Gastroesophageal sphincter (tissue), 4 donors: ENCODE measurements around the gene ERF. TPM values are rescaled to one million over a fixed set of nuclear protein-coding genes. Genes with fewer than 3 reads are reported as not detected.

ENCODE experiments used
- ATAC-seq: fragments of 150-250 bp; one replicate; pipeline ENCODE4 v1.9.1; 2016; ENCODE audit warnings: mild to moderate bottlenecking, moderate library complexity
- H3K27ac ChIP-seq, 4 donors: fragments of 200-600 bp; sonication (generic) in 3 of 4; 1 replicate in 3 of 4; 2 replicates in 1 of 4; pipeline ENCODE4 v1.5.1; 2016 to 2019
- H3K27me3 ChIP-seq: fragments of 200-600 bp; sonication (generic); one replicate; pipeline ENCODE4 v1.5.1; 2019
- H3K36me3 ChIP-seq, 2 donors: fragments of 200-600 bp; sonication (generic); one replicate each; pipeline ENCODE4 v1.5.1; 2019; ENCODE audit warnings: control low read depth in 1 of 2
- H3K4me1 ChIP-seq, 3 donors: fragments of 200-600 bp; sonication (generic); 1 replicate in 2 of 3; 2 replicates in 1 of 3; pipeline ENCODE4 v1.5.1; 2016 to 2019; ENCODE audit warnings: control low read depth in 2 of 3
- H3K4me3 ChIP-seq, 2 donors: fragments of 200-600 bp; sonication (generic); one replicate each; pipeline ENCODE4 v1.5.1; 2019; ENCODE audit warnings: mild to moderate bottlenecking in 1 of 2, moderate library complexity in 1 of 2
- H3K9me3 ChIP-seq, 3 donors: fragments of 200-600 bp; sonication (generic); one replicate each; pipeline ENCODE4 v1.5.1; 2017 to 2019; ENCODE audit warnings: control low read depth in 2 of 3
- EP300 ChIP-seq: sonication (generic); formaldehyde crosslinking; IDR thresholded peaks from one replicate; pipeline ENCODE4 v1.6.1; 2017; ENCODE audit warnings: antibody characterized with exemption, mild to moderate bottlenecking
- POLR2A ChIP-seq, 2 donors: fragments of 450-650 bp; IDR thresholded peaks; one replicate each; pipeline ENCODE4 v1.6.1; 2017; ENCODE audit warnings: antibody characterized with exemption in 2 of 2, mild to moderate bottlenecking in 2 of 2, moderate library complexity in 1 of 2
- POLR2AphosphoS5 ChIP-seq: sonication (generic); formaldehyde crosslinking; IDR thresholded peaks from one replicate; pipeline ENCODE4 v1.6.1; 2017; ENCODE audit warnings: antibody characterized with exemption
- WGBS, 2 donors: methylation state at CpG; one replicate each; pipeline ENCODE4 v1.1.5; 2018; ENCODE audit warnings: low coverage in 1 of 2; 5-methylcytosine and 5-hydroxymethylcytosine counted together
- total RNA-seq, 4 donors: library from RNA; depleted of rRNA; stranded (reverse); fragments of >200 nt; gene quantifications; one replicate each; pipeline ENCODE4 v1.1.0, GENCODE V29; 2016
- TF ChIP-seq, protein P1 (sequence below), 4 experiments: fragments of 200-600 bp in 2 of 4; fragments of 450-650 bp in 2 of 4; sonication (generic) in 1 of 4; IDR thresholded peaks; one replicate each; pipeline ENCODE4 v1.5.1; 2017 to 2019; ENCODE audit warnings: antibody characterized with exemption in 4 of 4, mild to moderate bottlenecking in 2 of 4, moderate library complexity in 2 of 4

ERF gene
- total RNA-seq, 4 donors from 2014 or later = 28.4 to 46.4 (median 39.9) TPM

GRCh38 chr19:42287827-42288107 is 32.8 kb upstream of the ERF start:
- Histone ChIP-seq H3K36me3 (peaks cover 0 to 61% of the 10 kb centered on the region in 2 donors), H3K27me3 (no peaks in the 10 kb centered on the region), H3K4me3 (no peak overlapping the region), H3K4me1 (peaks cover 0 to 48% (median 26%) of the 10 kb centered on the region in 3 donors), H3K27ac (peak overlapping the region in 1 of 4 donors; percentile 98), H3K9me3 (no peaks in the 10 kb centered on the region)
- no peak for TF ChIP-seq POLR2A (IDR thresholded peaks at IDR 0.05)
- no peak for TF ChIP-seq EP300
- TF ChIP-seq POLR2AphosphoS5 = no peak
- TF ChIP-seq, protein P1, sequence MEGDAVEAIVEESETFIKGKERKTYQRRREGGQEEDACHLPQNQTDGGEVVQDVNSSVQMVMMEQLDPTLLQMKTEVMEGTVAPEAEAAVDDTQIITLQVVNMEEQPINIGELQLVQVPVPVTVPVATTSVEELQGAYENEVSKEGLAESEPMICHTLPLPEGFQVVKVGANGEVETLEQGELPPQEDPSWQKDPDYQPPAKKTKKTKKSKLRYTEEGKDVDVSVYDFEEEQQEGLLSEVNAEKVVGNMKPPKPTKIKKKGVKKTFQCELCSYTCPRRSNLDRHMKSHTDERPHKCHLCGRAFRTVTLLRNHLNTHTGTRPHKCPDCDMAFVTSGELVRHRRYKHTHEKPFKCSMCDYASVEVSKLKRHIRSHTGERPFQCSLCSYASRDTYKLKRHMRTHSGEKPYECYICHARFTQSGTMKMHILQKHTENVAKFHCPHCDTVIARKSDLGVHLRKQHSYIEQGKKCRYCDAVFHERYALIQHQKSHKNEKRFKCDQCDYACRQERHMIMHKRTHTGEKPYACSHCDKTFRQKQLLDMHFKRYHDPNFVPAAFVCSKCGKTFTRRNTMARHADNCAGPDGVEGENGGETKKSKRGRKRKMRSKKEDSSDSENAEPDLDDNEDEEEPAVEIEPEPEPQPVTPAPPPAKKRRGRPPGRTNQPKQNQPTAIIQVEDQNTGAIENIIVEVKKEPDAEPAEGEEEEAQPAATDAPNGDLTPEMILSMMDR (IDR thresholded peaks at IDR 0.05) = no peak
- ATAC-seq = no peak
- WGBS, 2 donors = no CpG with 5 or more reads among the region's 10 CpGs

DNA sequence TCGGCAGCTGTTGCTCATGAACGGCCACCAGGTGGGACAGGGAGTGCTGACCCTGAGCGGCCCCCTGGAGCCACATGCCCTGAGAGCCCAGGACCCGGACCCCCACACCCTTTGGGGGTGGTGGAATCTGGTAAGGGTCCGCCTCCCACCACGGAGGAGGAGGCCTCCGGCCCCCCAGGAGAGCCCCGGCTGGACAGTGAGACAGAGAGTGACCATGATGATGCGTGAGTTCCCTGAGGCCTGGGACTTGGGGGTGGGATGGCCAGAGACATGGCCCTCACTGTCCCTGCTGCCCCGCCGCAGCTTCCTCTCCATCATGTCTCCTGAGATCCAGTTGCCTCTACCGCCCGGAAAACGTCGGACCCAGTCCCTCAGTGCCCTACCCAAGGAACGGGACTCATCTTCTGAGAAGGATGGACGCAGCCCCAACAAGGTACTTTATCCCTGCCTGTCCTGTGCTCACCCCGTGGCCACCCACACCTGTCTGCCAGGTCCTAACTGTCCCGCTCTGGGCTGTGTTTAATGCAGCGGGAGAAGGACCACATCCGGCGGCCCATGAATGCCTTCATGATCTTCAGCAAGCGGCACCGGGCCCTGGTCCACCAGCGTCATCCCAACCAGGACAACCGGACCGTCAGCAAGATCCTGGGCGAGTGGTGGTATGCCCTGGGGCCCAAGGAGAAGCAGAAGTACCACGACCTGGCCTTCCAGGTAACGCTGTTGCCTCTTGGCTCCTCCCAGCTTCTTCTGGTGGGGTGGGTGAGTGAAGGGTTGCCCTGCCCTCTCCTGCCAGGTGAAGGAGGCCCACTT is 32.3 kb upstream of the ERF start:
- TF ChIP-seq POLR2A (IDR thresholded peaks at IDR 0.05) (no peak), POLR2AphosphoS5 (no peak), EP300 (no peak)
- TF ChIP-seq, protein P1 (IDR thresholded peaks at IDR 0.05) = no peak
- H3K9me3 ChIP-seq = no peaks in the 10 kb centered on the region
- H3K27me3 ChIP-seq = no peaks in the 10 kb centered on the region
- peaks cover 0 to 56% of the 10 kb centered on the region in 2 donors for H3K36me3 ChIP-seq
- WGBS, 2 donors = 100% methylated on average over 3 of the region's 30 CpGs; no CpG with 5 or more reads in 1 of the 2 donors
- peak overlapping the region in 3 of 4 donors; percentile 97 to 99 (median 98) for H3K27ac ChIP-seq
- peaks cover 0 to 54% (median 30%) of the 10 kb centered on the region in 3 donors for H3K4me1 ChIP-seq
- ATAC-seq = no peak
- H3K4me3 ChIP-seq = peak overlapping the region in 1 of 2 donors; percentile 68

- Histone ChIP-seq H3K4me3 (peak overlapping the region in 1 of 2 donors; percentile 68), H3K27me3 (no peaks in the 10 kb centered on the region), H3K4me1 (peaks cover 0 to 59% (median 37%) of the 10 kb centered on the region in 3 donors), H3K9me3 (no peaks in the 10 kb centered on the region), H3K27ac (peak overlapping the region; percentile 7 to 99 (median 98)), H3K36me3 (peaks cover 0 to 48% of the 10 kb centered on the region in 2 donors)
- no peak for TF ChIP-seq POLR2A (IDR thresholded peaks at IDR 0.05)
- TF ChIP-seq, protein P1 (IDR thresholded peaks at IDR 0.05) = no peak
- WGBS, 2 donors = 13 to 19% methylated on average over 5 to 9 of the region's 13 CpGs
- no peak for ATAC-seq
Measured at GRCh38 chr19:42286349-42287016, 31.6 kb upstream of the ERF start.

DNA sequence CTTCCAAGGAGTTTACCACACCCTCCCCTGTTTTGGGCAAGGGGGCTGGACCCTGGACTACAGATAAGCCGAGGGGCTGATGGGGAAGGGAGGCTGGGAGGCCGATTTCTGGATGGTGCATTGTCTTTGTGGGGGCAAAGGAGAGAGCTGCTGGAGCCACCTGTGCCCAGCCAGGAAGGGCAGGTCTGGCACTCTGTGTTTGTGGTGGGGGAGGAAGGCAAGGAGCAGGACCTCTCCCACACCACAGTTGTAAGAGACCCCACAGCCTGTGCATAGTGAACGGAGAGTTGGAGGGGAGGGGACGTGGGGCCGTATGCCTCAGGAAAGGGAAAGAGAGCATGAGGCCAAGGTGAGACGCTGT is 31.0 kb upstream of the ERF start:
- peaks cover 0 to 59% (median 42%) of the 10 kb centered on the region in 3 donors for H3K4me1 ChIP-seq
- H3K4me3 ChIP-seq = peak overlapping the region in 1 of 2 donors; percentile 68
- no peak for TF ChIP-seq POLR2AphosphoS5
- no peak for TF ChIP-seq EP300
- TF ChIP-seq, protein P1 (IDR thresholded peaks at IDR 0.05) = no peak
- H3K27me3 ChIP-seq = no peaks in the 10 kb centered on the region
- peaks cover 0 to 43% of the 10 kb centered on the region in 2 donors for H3K36me3 ChIP-seq
- 40% methylated on average over 1 of the region's 6 CpGs; no CpG with 5 or more reads in 1 of the 2 donors for WGBS, 2 donors
- no peaks in the 10 kb centered on the region for H3K9me3 ChIP-seq
- H3K27ac ChIP-seq = peak overlapping the region; percentile 7 to 99 (median 98)
- no peak for ATAC-seq
